PC-3 (cell line): Measurements from ENCODE around the gene COPS3.

Experiments
- CTCF ChIP-seq: fragments of 300-600 bp; sonication (generic); conservative IDR thresholded peaks from 2 replicates; pipeline ENCODE4 v1.5.1; 2017; ENCODE audit warnings: antibody characterized with exemption, low read depth, mild to moderate bottlenecking, low read length
- EZH2 ChIP-seq: fragments of 300-600 bp; sonication (generic); IDR thresholded peaks from one replicate; pipeline ENCODE4 v1.6.1; 2017; ENCODE audit warnings: antibody characterized with exemption, mild to moderate bottlenecking, low read length; ENCODE audit not compliant: unreplicated experiment
- EZH2phosphoT487 ChIP-seq: fragments of 300-600 bp; sonication (generic); IDR thresholded peaks from 2 replicates; pipeline ENCODE4 v1.6.1; 2018; ENCODE audit warnings: mild to moderate bottlenecking, antibody characterized with exemption, low read length, borderline replicate concordance

DNA sequence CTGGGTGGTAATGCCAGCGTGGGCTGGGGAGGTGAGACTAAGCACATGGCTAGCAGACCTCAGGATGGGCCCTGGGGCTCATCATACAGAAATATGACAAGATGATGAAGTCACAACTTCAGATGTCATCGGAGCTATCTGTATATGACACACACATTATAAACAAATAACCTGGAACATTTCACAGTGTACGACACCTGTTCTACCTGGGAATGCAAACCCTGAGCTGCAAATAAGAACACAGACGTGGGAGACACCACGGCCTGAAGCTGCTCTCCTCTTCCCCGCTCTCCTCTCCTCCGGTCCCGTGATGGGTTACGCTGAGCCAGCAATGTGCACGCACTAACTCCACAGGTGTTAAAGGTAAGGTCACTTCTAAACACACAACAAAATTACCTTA lies 79.8 kb downstream of the COPS3 start:
- no peak for TF ChIP-seq EZH2
- TF ChIP-seq CTCF: no peak
- TF ChIP-seq EZH2phosphoT487: no peak
